DMS79 (cell line): ENCODE results near the gene FAM120B.

Experiments
- DNase-seq: peaks from one replicate; lab custom pipeline; 2025; lab: John Stamatoyannopoulos, UW

FAM120B gene

DNA sequence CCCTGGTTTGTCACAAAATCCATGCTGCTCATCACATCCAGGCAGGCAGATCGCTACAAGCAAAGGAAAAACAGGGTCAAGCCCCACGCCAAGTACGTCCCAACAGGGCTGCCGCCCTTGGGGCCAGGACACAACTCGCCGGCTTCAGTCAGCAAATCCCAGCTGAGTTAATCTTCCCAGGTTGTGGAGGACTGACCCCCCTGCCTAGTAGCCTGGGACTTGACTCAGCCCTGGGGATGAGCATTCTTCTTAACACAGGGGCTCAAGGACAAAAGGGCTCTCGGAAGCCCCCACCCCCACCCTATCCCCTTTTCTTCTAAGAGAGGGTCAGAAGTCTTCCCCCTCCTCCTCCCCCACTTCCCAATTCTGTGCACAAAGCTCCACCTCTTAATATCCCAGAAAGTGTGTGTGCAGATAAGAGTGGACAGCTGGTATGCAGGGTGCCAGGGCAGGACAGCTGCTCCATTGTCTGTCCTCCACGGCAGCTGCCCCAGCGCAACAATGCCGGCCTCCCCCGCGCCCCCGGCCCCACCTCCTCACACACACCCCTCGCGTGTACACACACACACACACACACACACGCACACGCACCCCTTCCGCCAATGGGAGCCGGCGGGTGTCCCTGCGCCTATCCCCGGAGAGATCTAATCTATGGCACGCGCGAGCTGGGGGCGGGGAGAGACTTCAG lies 20.2 kb upstream of the FAM120B start:
- DNase-seq = no peak

DNA sequence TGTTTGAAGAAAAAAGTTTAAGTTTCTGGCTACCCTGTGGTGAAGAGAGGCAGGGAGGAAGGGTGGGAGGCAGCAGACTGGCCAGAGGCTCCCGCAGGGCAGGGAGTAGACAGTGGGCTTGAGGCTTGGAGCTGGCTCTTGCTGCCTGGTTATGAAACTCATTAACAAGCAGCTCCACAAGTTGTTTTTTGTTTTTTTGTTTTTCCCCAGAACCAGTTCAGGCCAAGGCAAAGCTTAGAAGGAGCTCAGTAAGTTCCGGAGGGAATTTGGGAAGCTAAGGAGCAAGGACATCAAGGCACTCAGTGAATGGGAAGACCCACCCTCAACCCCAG lies 19.7 kb upstream of the FAM120B start:
- no peak for DNase-seq

GRCh38 chr6:170287371-170287876 lies 19.1 kb upstream of the FAM120B start:
- no peak for DNase-seq

DNA sequence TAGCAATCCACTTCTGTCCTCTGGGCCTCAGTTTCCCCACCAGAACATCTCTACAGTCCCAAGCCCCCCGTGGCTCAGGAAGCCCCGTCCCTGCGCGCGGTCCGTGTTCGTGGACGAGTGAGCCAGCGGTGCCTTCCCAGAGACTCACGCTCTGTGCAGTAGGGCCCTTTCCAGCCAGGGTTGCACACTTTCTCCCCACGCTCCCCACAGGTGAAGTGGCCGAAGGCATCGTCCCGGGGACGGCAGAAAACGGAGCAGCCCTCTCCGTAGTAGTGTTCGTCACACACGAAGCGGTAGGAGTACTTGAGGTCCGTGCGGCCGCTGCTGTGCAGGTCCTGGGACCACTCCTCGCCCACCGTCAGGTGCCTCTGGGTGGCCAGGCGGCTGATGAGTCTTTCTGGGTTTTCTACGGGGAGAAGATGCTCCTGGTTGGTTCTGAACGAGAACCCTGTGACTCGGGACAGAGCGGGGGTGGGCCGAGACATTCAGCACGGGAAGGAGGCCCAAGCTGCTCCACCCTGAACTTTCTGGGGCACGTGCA lies 18.4 kb upstream of the FAM120B start:
- DNase-seq = no peak

- DNase-seq = no peak
Observed at GRCh38 chr6:170288852-170289179, 17.7 kb upstream of the FAM120B start.

- no peak for DNase-seq
Observed at GRCh38 chr6:170289180-170289931, 17.2 kb upstream of the FAM120B start.

GRCh38 chr6:170289951-170290295 lies 16.6 kb upstream of the FAM120B start:
- DNase-seq = no peak

DNA sequence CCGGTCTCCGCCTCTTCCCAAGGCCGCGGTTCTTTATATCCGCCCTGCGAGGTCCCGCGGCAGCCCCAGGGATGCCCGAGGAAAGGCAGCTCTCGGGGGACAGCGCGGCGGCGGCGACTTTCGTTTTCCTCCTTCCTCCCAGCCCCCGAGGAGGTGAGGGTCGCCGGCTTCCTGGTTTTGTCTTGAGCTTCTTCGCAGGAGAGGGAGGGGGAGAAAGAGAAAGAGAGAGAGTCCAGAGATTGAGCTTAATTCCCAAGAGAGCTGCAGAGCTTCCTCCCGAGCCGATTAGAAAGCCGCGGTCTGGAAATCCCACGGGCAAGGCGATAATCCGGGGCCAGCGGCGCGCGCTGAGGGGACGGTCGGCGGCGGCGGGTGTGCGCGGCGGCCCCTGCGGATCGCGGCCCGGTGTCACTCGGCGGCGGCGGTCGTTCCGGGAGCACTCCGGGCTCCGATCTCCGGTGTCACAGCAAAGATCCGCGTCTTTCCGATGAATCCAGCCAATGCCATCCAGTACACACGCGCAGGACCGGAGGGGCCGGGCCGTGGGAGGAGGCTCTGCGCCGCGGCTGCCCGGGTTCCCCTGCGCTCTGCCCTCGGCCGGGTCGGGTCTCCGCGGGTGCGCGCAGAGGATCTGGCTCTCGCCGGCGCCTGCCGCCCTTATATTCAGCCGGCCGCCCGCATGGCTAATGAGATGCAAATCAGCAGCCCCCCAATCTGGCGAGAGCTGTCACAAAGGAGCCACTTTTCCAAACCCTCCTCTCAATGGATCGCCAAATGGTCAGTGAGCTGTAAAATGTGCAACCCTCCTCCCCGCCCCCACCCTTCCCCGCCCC lies 16.0 kb upstream of the FAM120B start, which contains the start of gene DLL1:
Gene DLL1 (minus strand): TSS at position 783 of the 833 bp plus-strand sequence. CDS start 939 bp downstream, outside the sequence.
- DNase-seq = peak; percentile 70

GRCh38 chr6:170291271-170292110 lies 15.1 kb upstream of the FAM120B start:
- peak; percentile 71 for DNase-seq

DNA sequence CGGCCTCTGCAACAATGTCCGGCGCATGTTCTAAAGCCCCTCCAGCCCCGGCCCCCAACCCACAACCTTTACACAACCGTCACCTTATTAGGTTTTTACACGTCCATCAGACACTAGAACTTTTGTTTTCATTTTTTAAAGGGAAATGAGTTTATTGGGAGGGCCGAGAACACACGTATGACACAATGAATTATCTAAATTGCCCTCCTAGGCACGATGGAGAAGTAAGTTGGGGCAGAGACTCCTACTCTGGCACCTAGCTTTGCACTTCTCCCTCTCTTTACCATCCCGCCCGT lies 14.5 kb upstream of the FAM120B start:
- DNase-seq = no peak

DNA sequence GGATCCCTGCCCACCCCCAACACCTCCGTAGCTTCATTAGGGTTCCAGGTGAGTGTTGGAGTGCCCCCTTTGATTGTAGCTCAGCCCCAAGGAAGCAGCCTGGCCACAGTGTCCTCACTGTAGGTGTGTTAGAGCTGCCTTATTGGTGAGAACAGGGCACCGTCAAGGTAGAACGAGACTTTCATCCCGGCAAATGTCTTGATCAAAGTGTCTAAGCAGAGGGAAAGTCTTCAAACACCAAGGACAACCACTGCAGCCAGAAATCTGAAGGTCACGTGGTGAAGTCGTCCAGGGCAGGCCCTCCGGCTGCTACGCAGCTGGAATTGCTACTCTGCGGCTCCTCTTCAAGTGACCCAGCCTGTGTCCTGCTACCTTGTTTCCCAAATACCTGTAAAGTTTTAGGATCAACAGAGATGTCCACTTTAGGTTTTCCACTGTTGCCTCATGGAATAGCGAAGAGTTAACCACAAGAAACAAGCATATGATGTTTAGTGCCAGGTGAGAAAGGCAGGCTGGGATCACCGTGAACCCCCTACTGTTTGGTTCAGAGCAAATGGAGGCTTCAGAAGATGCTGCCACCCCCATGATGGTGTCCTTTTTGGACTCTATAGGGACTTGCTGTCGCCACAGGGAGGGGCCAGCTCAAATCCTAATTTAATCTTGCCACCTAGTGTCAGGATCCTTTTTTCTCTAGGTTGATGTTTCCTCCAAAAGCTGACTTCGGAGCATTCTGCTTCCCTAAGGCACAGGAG lies 14.0 kb upstream of the FAM120B start:
- peak; percentile 30 for DNase-seq

DNA sequence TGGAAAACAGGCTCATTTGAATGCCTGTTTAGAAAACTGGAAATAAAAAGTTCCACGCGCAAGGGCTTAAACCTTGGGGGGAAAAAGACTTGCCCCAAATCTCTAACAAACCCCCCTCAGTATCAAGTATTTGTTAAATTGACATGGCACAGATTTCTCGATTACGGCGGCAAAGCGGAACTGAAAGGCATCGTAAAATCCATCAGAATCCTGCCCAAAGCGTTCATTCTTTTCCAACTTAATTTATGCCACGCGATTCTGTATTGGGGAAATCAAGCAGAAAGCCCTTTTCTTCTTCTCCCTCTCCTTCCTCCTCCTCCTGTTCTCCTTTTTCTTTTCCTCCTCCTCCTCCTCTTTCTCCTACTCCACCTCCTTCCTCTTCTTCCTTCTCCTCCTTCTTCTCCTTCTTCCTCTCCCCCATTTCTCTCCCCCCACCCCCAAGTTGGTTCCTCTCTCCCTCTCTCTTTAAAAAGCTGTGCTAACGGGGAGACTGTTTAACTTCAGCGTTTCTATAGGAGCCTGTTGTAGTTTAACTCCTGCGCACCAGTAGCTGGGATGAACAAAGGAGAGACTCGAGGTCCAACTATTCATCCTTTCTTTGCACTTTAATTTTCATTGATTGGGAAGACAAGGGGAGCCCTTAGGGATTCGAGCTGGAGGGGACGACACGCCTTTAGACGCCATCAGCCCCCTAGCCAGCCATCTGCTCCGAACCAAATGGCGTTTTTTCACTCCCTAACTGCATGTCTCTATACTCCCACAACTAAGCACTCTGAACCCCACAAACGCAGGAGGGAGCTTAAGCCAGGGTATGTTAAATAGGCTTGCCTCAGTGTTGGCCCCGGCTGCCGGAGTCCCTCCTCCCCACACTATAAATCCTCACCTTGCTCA lies 13.0 kb upstream of the FAM120B start:
- no peak for DNase-seq

GRCh38 chr6:170294298-170294730 lies 12.2 kb upstream of the FAM120B start:
- DNase-seq = no peak

DNA sequence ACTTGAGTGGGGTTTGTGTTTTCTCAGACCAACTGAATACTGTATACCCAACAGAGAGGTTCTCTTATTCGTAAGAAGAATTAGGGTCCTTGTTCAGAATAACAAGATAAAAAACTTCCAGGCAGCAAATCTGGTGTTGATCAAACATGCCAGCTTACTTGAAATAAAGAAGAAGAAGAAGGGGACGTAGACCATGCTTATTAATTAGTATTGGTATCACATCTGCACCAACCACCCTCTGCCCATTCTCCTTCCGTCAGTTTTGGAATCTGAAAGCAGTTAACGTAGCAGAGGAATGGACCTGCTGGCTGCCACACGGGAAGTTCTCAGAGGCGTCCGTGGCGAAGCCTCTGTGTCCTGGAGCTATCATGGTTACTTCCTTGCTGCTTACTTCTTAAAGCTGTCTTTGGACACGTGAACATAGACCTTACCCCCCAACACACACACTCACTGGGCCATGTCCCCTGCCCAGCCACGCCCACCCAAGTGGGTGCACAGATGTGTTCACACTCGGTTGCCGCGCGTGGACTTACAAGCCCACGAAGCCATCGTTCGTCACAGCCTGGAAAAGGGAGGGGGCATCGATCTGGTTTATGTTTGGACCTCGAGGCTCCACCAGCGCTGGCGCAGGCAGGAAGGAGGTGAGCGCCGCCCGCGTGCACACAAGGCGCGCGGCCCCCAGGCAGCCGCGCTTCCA lies 11.6 kb upstream of the FAM120B start:
- no peak for DNase-seq

DNA sequence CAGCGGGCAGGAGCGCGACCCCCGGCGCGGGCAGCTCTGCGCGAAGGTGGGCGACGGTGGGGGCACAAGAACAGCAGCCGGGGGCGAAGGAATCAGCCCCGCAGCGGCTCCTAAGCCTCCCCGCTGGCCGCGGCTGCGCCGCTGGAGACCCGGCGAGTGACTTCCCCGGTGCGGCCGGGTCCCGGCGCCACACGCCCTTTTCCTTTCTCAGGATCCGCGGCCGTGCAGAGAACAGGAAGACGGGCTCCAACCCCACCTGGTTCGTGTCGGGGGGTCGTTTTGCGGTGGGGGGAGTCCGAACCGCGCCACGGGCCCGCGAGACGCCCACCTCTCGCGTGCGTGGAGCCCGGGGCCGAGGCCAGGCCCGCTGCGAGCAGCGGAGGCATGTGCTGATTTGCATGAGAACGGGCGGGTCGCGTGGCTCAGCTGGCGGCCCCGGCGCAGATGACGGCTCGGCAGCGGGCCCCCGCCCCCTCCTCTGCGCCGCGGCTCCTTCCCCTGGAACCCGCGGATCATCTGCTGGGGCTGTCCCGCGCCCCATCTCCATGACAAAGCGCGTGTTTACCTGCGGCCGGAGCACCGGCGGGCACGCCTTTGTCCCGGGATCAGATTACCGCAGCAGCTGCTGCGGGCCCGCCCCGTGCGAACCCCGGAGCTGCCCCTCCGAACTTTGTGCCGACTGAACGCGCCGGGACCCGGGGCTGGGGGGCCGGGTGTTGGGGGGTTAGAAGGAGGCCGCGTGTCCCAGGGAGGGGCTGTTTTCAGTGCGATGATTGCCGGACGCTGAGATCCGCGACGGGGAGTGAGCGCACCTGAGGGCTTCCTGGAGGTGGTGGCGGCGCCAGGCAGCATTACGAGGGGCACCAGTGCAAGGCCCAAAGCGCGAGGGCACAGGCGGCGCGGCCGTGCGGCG lies 10.8 kb upstream of the FAM120B start:
- peak; percentile 17 for DNase-seq

DNA sequence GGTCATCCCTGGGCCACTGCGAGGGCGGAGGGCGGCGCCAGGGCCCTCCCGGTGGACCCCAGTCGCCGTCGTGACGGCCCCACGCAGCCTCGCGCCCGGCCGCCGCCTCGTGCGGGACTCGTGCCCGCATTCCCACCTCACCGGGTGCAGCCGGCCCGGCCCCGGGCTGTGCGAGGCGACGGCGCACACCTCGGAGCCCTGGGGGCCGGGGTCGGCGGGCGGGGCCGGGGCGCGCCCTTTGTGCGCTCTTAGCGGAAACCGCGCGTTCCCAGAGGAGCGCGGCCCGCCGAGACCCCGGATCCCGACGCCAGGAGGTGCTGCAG lies 10.2 kb upstream of the FAM120B start:
- DNase-seq = no peak

DNA sequence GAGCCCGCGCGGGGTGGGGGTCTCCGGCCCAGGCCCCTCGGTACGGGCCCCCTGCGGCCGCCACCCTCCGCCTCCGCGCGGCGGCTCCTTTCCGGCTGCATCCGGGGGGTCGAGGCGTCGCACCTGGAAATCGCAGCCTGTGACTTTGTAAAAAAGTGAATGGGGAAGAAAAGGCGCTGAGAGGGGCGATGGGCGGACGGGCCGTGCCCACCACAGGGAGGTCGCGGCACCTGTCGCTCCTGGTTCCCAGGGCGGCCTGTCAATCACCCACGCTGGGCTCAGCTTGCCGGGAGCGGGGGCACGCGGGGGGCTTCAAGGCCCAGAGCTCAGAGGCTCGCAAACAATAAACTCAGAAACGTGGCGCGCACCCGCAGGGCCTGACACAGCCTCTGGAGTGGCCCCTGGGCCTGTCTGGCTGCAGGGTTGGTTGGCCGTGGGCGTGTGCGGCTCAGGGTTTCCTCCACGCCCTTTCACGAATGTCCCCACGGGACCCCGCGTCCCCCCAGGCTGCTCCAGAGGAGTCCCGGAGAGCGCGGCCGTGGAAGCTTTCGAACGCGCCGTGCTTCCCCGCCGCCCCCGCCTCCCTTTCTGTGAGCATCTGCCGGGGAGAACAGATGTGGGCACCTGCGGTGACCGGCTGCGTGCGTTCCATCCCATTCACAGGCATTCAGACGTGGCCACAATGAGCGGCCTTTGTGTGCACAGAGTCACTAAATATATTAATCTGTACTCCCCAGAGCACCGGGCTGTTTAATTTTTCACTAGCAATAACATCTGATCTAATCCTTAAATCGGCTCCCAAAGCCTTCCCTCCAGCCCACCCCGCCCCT lies 9.6 kb upstream of the FAM120B start:
- peak; percentile 27 for DNase-seq
